GM10847 (cell line): ENCODE results near the gene CACNG4.

ENCODE experiments used
- POLR2A ChIP-seq: IDR thresholded peaks from 2 replicates; pipeline ENCODE4 v1.6.1; 2011; ENCODE audit not compliant: insufficient read length; ENCODE audit errors: extremely low read depth

CACNG4 gene

GRCh38 chr17:67047382-67047781 is 82.9 kb downstream of the CACNG4 start:
- no peak for TF ChIP-seq POLR2A

GRCh38 chr17:67049025-67049739 is 84.7 kb downstream of the CACNG4 start:
- no peak for TF ChIP-seq POLR2A

DNA sequence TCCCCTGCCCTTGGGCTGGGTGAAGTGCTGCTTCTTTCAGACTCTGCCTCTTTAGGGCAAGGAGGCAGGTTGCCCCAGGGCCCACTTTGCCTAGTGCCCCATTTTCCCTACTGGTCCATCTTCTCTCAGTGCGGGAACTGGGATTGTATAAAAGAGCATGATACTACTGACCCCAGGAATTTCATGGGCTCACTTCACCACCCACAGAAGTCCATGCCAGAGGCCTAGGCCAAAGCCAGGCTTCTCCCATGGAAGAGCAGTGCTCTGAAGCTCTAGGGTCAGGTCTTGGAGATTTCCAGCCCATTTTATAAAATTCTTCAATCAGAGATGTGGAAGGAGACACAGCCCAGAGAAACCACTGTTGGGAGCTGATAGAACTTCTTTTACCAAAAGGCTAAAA is 85.6 kb downstream of the CACNG4 start:
- no peak for TF ChIP-seq POLR2A

DNA sequence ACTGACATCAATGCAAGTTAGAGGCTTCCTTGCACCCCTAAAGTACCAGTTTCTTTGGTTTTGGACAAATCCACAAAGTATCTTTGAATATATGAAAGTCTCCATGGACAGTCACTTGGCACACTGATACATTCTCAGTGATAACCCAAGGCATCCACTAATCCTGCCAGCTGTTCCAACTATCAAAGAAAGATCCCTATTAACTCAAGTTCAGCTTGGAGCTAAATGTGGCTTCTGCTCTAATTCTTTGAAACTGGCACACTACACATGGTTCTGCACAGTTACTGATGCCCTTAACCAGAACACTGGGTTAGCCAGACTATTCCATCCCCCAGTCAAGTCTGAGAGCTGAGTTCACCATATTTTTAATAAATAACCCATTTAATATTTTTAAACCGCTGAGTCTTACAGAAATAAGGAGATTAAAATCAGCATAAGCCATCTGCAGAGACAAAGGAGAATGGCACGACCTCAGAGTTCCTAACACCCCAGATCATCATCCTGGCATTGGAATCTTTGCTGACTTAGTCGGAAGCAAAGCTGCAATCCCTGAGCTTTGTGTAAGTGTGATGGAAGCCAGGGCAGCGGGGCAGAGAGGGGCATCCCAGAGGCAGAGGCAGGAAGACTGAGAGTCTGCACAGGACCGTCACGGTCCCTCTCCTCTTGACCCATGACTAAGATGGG is 86.1 kb downstream of the CACNG4 start:
- no peak for TF ChIP-seq POLR2A

GRCh38 chr17:67051155-67051538 is 86.6 kb downstream of the CACNG4 start:
- no peak for TF ChIP-seq POLR2A

DNA sequence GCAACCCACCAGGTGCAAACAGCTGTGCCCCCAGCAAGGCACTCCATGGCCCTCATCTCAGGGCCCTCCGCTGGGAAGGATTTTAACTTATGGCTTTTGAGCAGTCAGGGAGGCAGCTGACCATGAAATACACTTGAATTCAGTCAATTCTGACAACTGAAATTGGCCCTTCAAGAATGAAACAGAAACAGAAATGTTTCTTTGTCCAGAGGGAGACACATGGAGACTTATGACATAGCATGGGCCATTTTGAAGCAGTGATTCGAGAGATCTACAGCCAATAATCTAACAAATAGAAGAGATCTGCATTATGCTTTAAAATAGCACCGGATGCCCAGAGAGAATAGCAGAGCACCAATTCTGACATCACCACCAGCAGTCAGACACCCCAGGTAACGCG is 87.3 kb downstream of the CACNG4 start:
- no peak for TF ChIP-seq POLR2A

DNA sequence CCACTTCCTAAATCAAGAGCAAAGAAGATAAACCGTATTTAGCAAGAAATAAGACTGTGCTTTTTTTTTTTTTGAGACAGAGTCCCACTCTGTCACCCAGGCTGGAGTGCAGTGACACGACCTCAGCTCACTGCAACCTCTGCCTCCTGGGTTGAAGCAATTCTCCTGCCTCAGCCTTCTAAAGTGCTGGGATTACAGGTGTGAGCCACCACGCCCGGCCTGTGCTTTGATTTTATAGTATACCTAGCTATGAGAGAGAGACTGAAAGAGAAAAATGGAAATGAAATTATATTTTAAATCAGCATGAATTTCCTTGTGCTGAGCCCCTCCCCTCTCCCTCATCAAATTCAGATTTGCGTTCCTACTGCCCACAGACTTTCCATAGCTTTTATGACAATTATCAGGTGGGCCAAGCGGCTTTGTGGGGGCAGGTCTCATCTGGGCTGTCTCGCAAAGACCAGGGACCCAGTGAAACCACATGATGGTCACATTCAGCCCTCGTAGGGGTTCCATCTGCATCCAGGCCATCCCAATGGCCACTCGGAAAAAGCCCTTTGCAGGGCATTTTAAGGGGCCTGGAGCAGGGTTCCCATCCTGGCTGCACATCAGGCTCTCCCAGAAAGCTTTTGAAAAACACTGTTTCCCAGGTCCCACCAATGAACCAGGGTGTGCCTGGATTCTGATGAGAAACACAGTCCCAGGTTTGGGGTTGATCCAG is 88.4 kb downstream of the CACNG4 start:
- TF ChIP-seq POLR2A: no peak

DNA sequence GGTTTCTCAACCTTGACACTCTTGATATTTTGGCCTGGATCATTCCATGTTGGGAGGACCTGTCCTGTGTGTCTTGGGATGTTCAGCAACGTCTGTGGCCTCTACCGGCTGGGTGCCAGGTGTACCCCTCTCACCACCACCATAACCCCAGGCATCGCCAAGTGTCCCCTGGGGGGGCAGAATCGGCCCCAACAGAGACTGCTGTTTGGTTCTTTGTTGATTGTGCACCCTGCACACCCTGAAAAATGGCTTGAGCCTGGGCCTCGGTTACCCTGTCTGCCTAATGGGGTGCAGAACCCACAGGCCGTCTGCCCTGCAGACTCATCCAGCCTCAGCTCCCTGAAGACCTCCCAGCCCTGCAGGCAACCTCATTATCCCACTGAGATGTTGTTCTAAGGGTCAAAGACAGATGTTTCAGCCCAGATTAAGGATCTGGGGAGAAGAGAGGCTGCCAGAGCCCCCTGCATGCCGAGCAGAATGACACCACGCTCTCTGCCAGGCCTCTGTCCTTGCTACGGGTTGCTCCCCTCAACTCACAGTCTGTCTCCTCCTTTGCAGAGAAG is 89.0 kb downstream of the CACNG4 start:
- TF ChIP-seq POLR2A: no peak

DNA sequence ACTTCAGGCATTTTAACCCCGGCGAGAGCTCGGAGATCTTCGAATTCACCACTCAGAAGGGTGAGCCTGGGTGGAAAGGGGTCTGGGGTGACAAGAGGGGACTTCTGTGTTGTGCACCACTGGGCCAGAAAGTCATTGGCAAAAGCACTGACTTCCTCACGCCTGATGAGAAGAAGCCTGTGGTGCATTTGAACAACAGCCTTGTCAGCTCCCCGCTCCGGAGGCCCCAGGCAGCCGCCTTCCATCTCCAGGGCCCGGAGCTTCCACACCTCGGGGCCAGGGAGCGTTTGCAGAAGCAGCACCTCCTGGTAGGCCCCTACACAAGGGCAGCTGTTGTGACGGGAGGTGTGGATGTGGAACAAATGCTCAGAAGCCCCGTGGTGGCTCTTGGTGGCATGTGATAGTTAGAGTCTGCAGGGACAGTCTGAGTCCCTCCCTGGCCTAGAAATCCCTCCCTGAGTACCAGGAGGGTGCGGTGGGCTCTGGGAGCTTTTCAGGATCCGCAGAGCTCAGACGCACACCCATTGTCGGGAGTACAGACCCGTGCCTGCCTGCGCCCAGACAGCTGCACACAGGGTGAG is 89.6 kb downstream of the CACNG4 start:
- TF ChIP-seq POLR2A: no peak

GRCh38 chr17:67054608-67055007 is 90.1 kb downstream of the CACNG4 start:
- TF ChIP-seq POLR2A: no peak

DNA sequence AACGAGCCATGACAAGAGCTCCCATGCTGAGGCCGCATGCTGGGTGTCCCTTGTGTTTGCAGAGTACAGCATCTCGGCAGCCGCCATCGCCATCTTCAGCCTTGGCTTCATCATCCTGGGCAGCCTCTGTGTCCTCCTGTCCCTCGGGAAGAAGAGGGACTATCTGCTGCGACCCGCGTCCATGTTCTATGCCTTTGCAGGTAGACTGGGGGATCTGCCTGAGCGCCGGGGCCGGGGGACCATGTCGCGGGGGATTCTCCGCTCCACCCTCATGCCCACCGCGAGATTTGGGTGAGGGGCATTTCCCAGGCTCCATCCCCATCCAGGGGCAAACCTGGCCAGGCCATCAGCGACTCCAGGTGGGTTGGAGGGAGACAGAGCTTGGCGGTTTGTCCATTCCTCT is 90.5 kb downstream of the CACNG4 start:
- no peak for TF ChIP-seq POLR2A

DNA sequence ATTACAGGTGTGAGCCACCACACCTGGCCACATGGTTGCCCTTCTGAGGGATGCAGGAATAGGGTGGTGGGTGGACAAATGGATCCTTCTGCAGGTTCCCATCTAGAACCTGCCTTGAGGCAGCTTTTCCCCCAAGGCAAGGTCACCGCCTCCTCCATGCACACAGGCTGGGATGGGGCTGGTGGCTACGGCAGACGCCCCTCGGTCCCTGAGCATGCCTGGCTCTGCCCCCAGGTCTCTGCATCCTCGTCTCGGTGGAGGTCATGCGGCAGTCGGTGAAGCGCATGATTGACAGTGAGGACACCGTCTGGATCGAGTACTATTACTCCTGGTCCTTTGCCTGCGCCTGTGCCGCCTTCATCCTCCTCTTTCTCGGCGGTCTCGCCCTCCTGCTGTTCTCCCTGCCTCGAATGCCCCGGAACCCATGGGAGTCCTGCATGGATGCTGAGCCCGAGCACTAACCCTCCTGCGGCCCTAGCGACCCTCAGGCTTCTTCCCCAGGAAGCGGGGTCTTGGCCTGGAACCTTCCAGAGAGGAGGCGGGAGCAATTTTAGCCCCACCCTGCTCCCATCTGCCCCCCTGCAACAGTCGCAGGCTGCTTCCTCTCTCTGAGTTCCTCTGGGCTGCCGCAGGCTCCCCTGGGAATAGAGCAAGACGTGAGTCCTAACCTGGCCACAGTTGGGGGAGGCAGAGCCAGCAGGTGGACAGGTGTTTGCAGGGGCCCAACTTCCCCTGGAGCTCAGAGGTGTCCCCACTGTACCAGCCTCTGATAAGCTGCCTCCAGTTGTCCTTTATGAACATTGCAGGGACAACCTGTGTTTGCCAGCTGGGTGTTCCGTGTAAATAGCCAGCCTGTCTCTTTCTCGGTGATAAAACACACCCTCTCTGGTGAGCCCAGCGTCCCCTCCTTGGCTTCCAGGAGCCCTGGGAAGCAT is 91.6 kb downstream of the CACNG4 start:
- no peak for TF ChIP-seq POLR2A

DNA sequence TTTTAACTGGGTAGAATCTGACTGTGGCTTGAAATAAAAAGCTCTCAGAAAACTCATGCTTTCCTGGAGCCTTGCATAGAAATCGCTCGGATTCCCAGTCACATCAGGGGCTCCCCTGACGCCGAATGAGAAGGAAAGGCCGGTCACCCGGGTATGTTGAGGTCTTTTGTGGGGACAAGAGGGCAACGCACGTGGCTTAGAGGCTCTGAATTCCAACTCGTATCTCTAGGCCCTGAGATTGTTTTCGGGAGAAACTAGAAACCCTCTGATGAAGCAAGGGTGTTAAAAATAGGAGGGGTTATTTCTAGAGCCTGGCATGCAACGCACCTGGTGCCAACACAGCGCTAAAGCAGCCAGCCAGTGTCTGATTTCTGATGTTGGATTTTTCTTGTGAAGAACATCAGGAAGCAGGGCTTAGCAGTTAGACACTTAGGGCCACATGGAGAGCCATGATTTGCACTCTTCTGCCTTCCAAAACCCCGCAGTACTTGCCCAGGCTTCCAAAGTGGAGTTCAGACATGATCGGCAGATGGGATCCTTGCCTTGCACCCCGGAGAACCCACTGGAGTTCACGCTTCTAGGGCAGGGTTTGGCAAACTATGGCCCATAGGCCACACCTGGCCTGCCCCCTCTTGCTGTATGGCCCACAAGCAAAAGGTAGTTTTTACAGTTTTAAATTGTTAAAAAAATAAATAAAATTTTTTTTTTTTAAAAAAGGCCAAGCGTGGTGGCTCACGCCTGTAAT is 92.4 kb downstream of the CACNG4 start:
- no peak for TF ChIP-seq POLR2A

DNA sequence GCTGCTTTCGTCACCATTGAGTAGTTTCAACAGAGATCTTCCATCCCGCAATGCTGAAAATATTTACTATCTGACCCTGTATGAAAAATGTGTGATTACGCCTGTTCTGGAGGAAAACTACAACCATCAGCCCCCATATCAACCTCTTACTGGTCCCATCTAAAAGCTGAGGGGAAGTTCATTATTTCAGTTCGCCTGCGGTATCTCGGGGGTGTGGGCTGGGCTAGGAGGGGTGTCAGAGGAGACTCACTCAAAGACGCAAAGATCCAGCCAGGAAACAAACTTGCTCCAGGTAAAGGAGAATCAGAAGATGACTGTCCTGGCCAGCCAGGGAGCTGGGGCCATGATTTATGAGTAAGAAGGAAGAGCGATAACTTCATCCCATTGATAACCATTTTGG is 93.5 kb downstream of the CACNG4 start:
- no peak for TF ChIP-seq POLR2A
